Astrocyte of the spinal cord (primary cell): ENCODE measurements around the gene FBXO30.

ENCODE experiments used
- DNase-seq: peaks from one replicate; pipeline ENCODE4 v3.0.0; 2011; ENCODE audit warnings: low read depth, low spot score
- H3K4me3 ChIP-seq: 2 replicates; pipeline ENCODE4 v1.5.1; 2011; ENCODE audit warnings: low read depth, mild to moderate bottlenecking, low read length, moderate library complexity
- CTCF ChIP-seq: IDR thresholded peaks from 2 replicates; pipeline ENCODE4 v1.5.1; 2012; ENCODE audit warnings: low read depth, mild to moderate bottlenecking, low read length, inconsistent platforms
- in situ Hi-C: cut with HindIII; loops from 2 replicates; pipeline ENCODE4 v1.10.0; 2017; ENCODE audit warnings: low sequenced_read_pairs

FBXO30 gene

GRCh38 chr6:145802141-145802540 lies 12.5 kb downstream of the FBXO30 start:
- DNase-seq = no peak
- in situ Hi-C loops = no loop called here
- no peak for TF ChIP-seq CTCF
- no peak overlapping the region for H3K4me3 ChIP-seq

GRCh38 chr6:145801021-145801420 lies 13.6 kb downstream of the FBXO30 start:
- in situ Hi-C loops = no loop called here
- TF ChIP-seq CTCF = no peak
- DNase-seq = no peak
- H3K4me3 ChIP-seq = no peak overlapping the region

GRCh38 chr6:145798530-145798929 lies 16.1 kb downstream of the FBXO30 start:
- in situ Hi-C loops = no loop called here
- H3K4me3 ChIP-seq = no peak overlapping the region
- no peak for TF ChIP-seq CTCF
- peak; percentile 76 for DNase-seq

- DNase-seq = no peak
- no peak for TF ChIP-seq CTCF
- H3K4me3 ChIP-seq = no peak overlapping the region
- in situ Hi-C loops = no loop called here
Observed at GRCh38 chr6:145789443-145789842, 25.2 kb downstream of the FBXO30 start.

GRCh38 chr6:145787688-145788087 lies 26.9 kb downstream of the FBXO30 start:
- DNase-seq = no peak
- TF ChIP-seq CTCF = no peak
- H3K4me3 ChIP-seq = no peak overlapping the region
- in situ Hi-C loops = no loop called here

- in situ Hi-C loops = no loop called here
Observed at GRCh38 chr6:145784683-145785082, 29.9 kb downstream of the FBXO30 start.

More at GRCh38 chr6:145784683-145785082, 29.9 kb downstream of the FBXO30 start:
- no peak for DNase-seq
- no peak for TF ChIP-seq CTCF
- no peak overlapping the region for H3K4me3 ChIP-seq
